HepG2 (cell line): ENCODE data around the gene UGT1A8. TPM values are rescaled to one million over a fixed set of nuclear protein-coding genes. Genes with fewer than 3 reads are reported as not detected.
A peak's percentile ranks its signal among the peaks of the same experiment; 100 is the strongest.

Experiments used
- AGO2 ChIP-seq: fragments of 200-400 bp; formaldehyde crosslinking; optimal IDR thresholded peaks from 2 replicates; pipeline ENCODE3; 2017; ENCODE audit warnings: mild to moderate bottlenecking, low read depth, low read length, moderate library complexity
- BRF2 ChIP-seq: sonication (generic); formaldehyde crosslinking; IDR thresholded peaks from 2 replicates; pipeline ENCODE4 v1.8.1; 2022; ENCODE audit warnings: mild to moderate bottlenecking, missing genetic modification reagents
- DZIP1 ChIP-seq: sonication (generic); formaldehyde crosslinking; IDR thresholded peaks from 2 replicates; pipeline ENCODE4 v1.5.0; 2020; ENCODE audit warnings: mild to moderate bottlenecking, missing genetic modification reagents
- GABPA ChIP-seq, 2 experiments: IDR thresholded peaks; 2 replicates each; pipeline ENCODE4 v1.6.1; 2011 to 2016; ENCODE audit warnings: low read depth in 2 of 2, low read length in 1 of 2, missing biosample characterization in 1 of 2, missing genetic modification characterization in 1 of 2
- GATAD1 ChIP-seq: IDR thresholded peaks from 2 replicates; pipeline ENCODE4 v1.6.1; 2016; ENCODE audit warnings: missing genetic modification reagents, missing compliant biosample characterization
- IKZF4 ChIP-seq: sonication (generic); formaldehyde crosslinking; IDR thresholded peaks from 2 replicates; pipeline ENCODE4 v1.5.1; 2020; ENCODE audit warnings: borderline replicate concordance, mild to moderate bottlenecking, low read depth, missing genetic modification reagents; ENCODE audit errors: not compliant biosample characterization
- JARID2 ChIP-seq: sonication (generic); formaldehyde crosslinking; IDR thresholded peaks from 2 replicates; pipeline ENCODE4 v1.8.1; 2023; ENCODE audit warnings: missing genetic modification reagents, inconsistent platforms; ENCODE audit not compliant: insufficient replicate concordance
- MEF2D ChIP-seq: sonication (generic); formaldehyde crosslinking; IDR thresholded peaks from 2 replicates; pipeline ENCODE4 v1.5.1; 2020; ENCODE audit warnings: mild to moderate bottlenecking, missing genetic modification reagents
- NFYB ChIP-seq: sonication (generic); formaldehyde crosslinking; IDR thresholded peaks from 2 replicates; pipeline ENCODE4 v1.4.0; 2020; ENCODE audit warnings: missing genetic modification reagents
- NFYC ChIP-seq: IDR thresholded peaks from 2 replicates; pipeline ENCODE4 v1.6.1; 2016; ENCODE audit warnings: missing genetic modification reagents, missing compliant biosample characterization
- SALL1 ChIP-seq: sonication (generic); formaldehyde crosslinking; IDR thresholded peaks from 2 replicates; pipeline ENCODE4 v1.8.0; 2022; ENCODE audit warnings: mild to moderate bottlenecking, missing genetic modification reagents
- TAF15 ChIP-seq: fragments of 200-400 bp; formaldehyde crosslinking; IDR thresholded peaks from one replicate; pipeline ENCODE4 v1.6.1; 2018; ENCODE audit warnings: mild to moderate bottlenecking, low read depth, low read length; ENCODE audit not compliant: poor library complexity, severe bottlenecking
- THAP9 ChIP-seq: sonication (generic); formaldehyde crosslinking; IDR thresholded peaks from 2 replicates; pipeline ENCODE4; 2020; ENCODE audit warnings: missing genetic modification reagents, mild to moderate bottlenecking, borderline replicate concordance
- ZBTB1 ChIP-seq: sonication (generic); formaldehyde crosslinking; IDR thresholded peaks from 2 replicates; pipeline ENCODE4 v1.4.0; 2020; ENCODE audit warnings: missing genetic modification reagents, borderline replicate concordance
- ZNF275 ChIP-seq: sonication (generic); formaldehyde crosslinking; IDR thresholded peaks from 2 replicates; pipeline ENCODE4 v1.8.0; 2022; ENCODE audit warnings: missing genetic modification reagents, mild to moderate bottlenecking, inconsistent platforms, borderline replicate concordance
- ZNF350 ChIP-seq: sonication (generic); formaldehyde crosslinking; IDR thresholded peaks from 2 replicates; pipeline ENCODE4 v1.4.0; 2020; ENCODE audit warnings: mild to moderate bottlenecking, low read depth, missing genetic modification reagents, borderline replicate concordance
- ZNF451 ChIP-seq: sonication (generic); formaldehyde crosslinking; IDR thresholded peaks from 2 replicates; pipeline ENCODE4 v1.5.0; 2020; ENCODE audit warnings: mild to moderate bottlenecking, missing genetic modification reagents
- ZNF543 ChIP-seq: sonication (generic); formaldehyde crosslinking; IDR thresholded peaks from 2 replicates; pipeline ENCODE4 v1.4.0; 2020; ENCODE audit warnings: mild to moderate bottlenecking, missing genetic modification reagents
- ZNF563 ChIP-seq: sonication (generic); formaldehyde crosslinking; IDR thresholded peaks from 2 replicates; pipeline ENCODE4 v1.8.0; 2022; ENCODE audit warnings: mild to moderate bottlenecking, moderate library complexity, missing genetic modification reagents
- ZNF614 ChIP-seq: IDR thresholded peaks from 2 replicates; pipeline ENCODE4 v1.6.1; 2018; ENCODE audit warnings: missing biosample characterization, missing genetic modification reagents, inconsistent platforms, borderline replicate concordance
- ZNF644 ChIP-seq: IDR thresholded peaks from 2 replicates; pipeline ENCODE4 v1.6.1; 2016; ENCODE audit warnings: low read depth
- polyA plus RNA-seq, 8 experiments: library from polyadenylated mRNA; depleted of rRNA in 3 of 8; stranded (reverse) in 7 of 8; unstranded in 1 of 8; fragments of >200 nt; fragmentation: Illumina TruSeq in 4 of 8; extraction: Trizol in 4 of 8; gene quantifications; 2 replicates each; pipeline versions ENCODE4 v1.2.1 to v1.2.3, GENCODE V29; 2011 to 2016; ENCODE audit warnings: low read depth in 4 of 8, missing spikeins in 1 of 8, mixed read lengths in 1 of 8; ENCODE audit not compliant: insufficient read depth in 1 of 8
- total RNA-seq, 5 experiments: library from RNA; depleted of rRNA; stranded (reverse); fragments of >200 nt; fragmentation: Illumina TruSeq; extraction: Trizol; gene quantifications; 2 replicates each; pipeline ENCODE4 v1.2.3, GENCODE V29; 2016; ENCODE audit warnings: low read depth in 1 of 5

UGT1A8 gene
- total and polyA plus RNA-seq, 2 of the 13 experiments (the other 11 are each of a cell fraction or from before 2014, with no cell fraction given) = not detected

- TF ChIP-seq ZNF350 (CRISPR knock-in tag) (peak; percentile 40; the same call in 1 of the 2 replicates), ZBTB1 (CRISPR knock-in tag) (no peak), THAP9 (CRISPR knock-in tag) (no peak), GATAD1 (peak; percentile 72), SALL1 (CRISPR knock-in tag) (peak; percentile 84; the same call in 1 of the 2 replicates), ZNF644 (peak; percentile 65), JARID2 (CRISPR knock-in tag) (peak; percentile 15), TAF15 (no peak), MEF2D (peak; percentile 98), GABPA (IDR thresholded peaks at IDR 0.05; ENCODE audit: low read depth, low read length) (no peak), GABPA (CRISPR knock-in tag; IDR thresholded peaks at IDR 0.05; ENCODE audit: low read depth) (peak; percentile 47; the same call in 1 of the 2 replicates), ZNF614 (CRISPR knock-in tag) (peak; percentile 87), AGO2 (no peak), ZNF543 (CRISPR knock-in tag) (peak; percentile 44; the same call in 1 of the 2 replicates), ZNF451 (CRISPR knock-in tag) (no peak), NFYC (peak; percentile 58; the same call in 1 of the 2 replicates), NFYB (peak; percentile 46; the same call in 1 of the 2 replicates), DZIP1 (no peak), BRF2 (CRISPR knock-in tag) (peak; percentile 82), IKZF4 (CRISPR knock-in tag) (no peak), ZNF275 (CRISPR knock-in tag) (peak; percentile 67; the same call in 1 of the 2 replicates), ZNF563 (no peak)
Measured at GRCh38 chr2:233745073-233745755, 127.8 kb downstream of the UGT1A8 start (continued).
